ENCODE data around the gene CCDC154.
"Not testable (repeated sequence)": the region's sequence is repeated elsewhere in the genome, so short reads cannot be mapped to it uniquely, and the experiment has no call there.

The CCDC154 gene
- 2.0 to 5.8 (median 5.0) reads per million in 3 experiments for total RNA-seq

GRCh38 chr16:1443980-1444729, at the start of gene CCDC154:
Gene CCDC154, minus strand, starts transcription at chr16:1444556. Its CDS starts 234 bp downstream, at chr16:1444322.
- no peak for DNase-seq

- DNase-seq: no peak
Observed at GRCh38 chr16:1493746-1494094, 49.4 kb upstream of the CCDC154 start.

- peak; percentile 85 for DNase-seq
Observed at GRCh38 chr16:1492923-1493745, 48.8 kb upstream of the CCDC154 start, which contains the start of gene TELO2. Gene TELO2, plus strand, starts transcription at chr16:1493360. Its CDS starts 922 bp downstream, at chr16:1494282.

GRCh38 chr16:1492082-1492922, 47.9 kb upstream of the CCDC154 start:
- no peak for DNase-seq

GRCh38 chr16:1491327-1491726, 47.0 kb upstream of the CCDC154 start:
- no peak for DNase-seq

GRCh38 chr16:1489077-1489476, 44.7 kb upstream of the CCDC154 start:
- no peak for DNase-seq

- no peak for DNase-seq
Observed at GRCh38 chr16:1488619-1489018, 44.3 kb upstream of the CCDC154 start, which contains the start of gene PTX4. Gene PTX4, minus strand, starts transcription at chr16:1488944. Its CDS starts 35 bp downstream, at chr16:1488909.

- DNase-seq: no peak
Observed at GRCh38 chr16:1488054-1488601, 43.8 kb upstream of the CCDC154 start.

GRCh38 chr16:1487395-1488053, 43.2 kb upstream of the CCDC154 start:
- no peak for DNase-seq

- DNase-seq: no peak
Observed at GRCh38 chr16:1486551-1487390, 42.4 kb upstream of the CCDC154 start.

GRCh38 chr16:1485847-1486496, 41.6 kb upstream of the CCDC154 start:
- DNase-seq: no peak

- no peak for DNase-seq
Observed at GRCh38 chr16:1481906-1482835, 37.8 kb upstream of the CCDC154 start.

- DNase-seq: not testable (repeated sequence)
Observed at GRCh38 chr16:1478937-1479336, 34.6 kb upstream of the CCDC154 start.

- DNase-seq: no peak
Observed at GRCh38 chr16:1477033-1477432, 32.7 kb upstream of the CCDC154 start.

GRCh38 chr16:1475552-1476114, 31.3 kb upstream of the CCDC154 start:
- DNase-seq: no peak

GRCh38 chr16:1474796-1475551, 30.6 kb upstream of the CCDC154 start, which contains the start of gene CLCN7:
Gene CLCN7, minus strand, starts transcription at chr16:1475028. Its CDS starts 54 bp downstream, at chr16:1474974.
- peak; percentile 85 for DNase-seq

- no peak for DNase-seq
Observed at GRCh38 chr16:1474082-1474795, 29.9 kb upstream of the CCDC154 start.

Measured in central memory CD4-positive, alpha-beta T cell (primary cell).